Stimulated activated naive CD4-positive, alpha-beta T cell (primary cell): Measurements from ENCODE around the gene ALDH2.
"Not testable (repeated sequence)": the region's sequence is repeated elsewhere in the genome, so short reads cannot be mapped to it uniquely, and the experiment has no call there.

Source experiments
- DNase-seq, 6 experiments: peaks; one replicate each; lab custom pipeline; 2025; lab: John Stamatoyannopoulos, UW

Gene ALDH2

DNA sequence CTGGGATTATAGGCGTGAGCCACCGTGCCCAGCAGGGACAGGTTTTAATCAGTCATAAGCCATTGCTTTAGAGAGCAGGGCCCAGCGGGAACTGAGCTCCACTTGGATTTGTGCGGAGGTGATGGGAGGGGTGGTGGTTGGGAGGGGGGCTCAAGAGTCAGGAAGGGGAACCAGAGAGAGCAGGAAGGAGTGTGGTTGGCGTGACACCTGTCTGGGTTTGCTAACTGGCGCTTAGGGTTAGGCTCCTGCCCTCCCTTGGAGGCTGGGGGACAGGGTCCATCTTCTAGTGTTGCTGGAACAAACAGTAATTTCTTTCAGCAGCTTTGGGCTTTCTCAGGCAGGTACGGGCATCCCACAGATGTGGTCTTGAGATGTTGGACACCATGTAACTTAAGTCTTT, 7.5 kb upstream of the ALDH2 start:
- no peak for DNase-seq

DNA sequence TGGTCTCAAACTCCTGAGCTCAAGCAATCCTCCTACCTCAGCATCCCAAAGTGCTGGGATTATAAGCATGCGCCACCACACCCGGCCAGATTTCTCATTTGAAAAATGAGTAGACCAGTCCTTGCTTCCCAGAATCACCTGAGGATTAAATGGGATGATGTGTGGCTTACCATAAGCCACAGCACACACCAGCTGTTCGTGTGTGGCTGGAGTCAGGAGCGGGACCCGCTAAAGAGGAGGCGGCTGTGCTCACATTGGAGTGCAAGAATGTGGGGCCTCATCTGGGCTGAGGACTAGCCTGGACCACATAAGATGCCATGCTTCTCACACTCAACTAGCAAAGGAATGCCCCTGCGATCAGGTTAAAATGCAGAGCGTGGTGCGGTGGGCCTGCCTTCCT, 6.7 kb upstream of the ALDH2 start:
- DNase-seq = no peak

DNA sequence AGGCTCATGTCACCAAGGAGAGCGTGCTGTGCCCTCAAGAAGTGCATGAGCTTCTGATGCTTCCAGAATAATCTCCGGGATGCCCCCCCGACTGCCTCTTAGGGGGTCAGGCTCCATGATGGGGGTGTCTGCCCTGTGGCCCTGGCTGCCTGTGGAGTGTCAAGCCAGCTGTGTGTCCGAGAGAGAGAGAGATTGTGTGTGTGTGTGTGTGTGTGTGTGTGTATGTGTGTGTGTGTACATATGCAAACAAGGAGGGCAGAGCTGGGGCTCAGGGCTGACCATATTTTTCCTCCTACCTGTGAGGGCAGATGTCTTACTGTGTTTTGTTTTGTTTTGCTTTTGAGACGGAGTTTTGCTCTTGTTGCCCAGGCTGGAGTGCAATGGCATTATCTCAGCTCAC, 5.6 kb upstream of the ALDH2 start:
- no peak for DNase-seq

DNA sequence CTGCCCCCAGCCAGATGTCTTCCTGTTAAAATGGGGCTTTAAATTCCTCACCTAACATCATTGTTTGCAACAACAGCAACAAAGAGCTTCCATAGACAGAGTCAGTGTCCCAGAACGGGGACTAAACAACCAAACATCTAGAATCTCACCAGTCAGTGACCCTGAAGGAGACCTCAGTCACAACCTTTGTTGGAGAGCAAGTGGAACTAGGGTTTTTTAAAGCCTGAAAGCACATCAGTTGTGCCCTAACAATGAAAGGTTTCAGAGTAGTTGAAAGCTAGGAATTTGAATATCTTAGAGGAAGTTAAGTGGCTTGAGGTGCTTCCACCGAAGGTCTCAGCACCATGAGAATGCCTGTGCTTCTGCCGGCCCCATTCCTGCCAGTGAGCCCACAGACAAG, 5.0 kb upstream of the ALDH2 start:
- DNase-seq = no peak

DNA sequence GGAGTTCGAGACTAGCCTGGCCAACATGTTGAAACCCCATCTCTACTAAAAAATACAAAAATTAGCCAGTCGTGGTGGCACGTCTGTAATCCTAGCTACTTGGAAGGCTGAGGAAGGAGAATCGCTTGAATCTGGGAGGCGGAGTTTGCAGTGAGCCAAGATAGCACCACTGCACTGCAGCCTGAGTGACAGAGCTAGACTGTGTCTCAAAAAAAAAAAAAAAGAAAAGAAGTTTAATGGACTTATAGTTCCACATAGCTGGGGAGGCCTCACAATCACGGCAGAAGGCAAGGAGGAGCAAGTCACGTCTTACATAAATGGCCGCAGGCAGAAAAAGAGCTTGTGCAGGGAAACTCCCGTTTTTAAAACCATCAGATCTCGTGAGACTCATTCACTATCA, 3.2 kb upstream of the ALDH2 start:
- not testable (repeated sequence) for DNase-seq

DNA sequence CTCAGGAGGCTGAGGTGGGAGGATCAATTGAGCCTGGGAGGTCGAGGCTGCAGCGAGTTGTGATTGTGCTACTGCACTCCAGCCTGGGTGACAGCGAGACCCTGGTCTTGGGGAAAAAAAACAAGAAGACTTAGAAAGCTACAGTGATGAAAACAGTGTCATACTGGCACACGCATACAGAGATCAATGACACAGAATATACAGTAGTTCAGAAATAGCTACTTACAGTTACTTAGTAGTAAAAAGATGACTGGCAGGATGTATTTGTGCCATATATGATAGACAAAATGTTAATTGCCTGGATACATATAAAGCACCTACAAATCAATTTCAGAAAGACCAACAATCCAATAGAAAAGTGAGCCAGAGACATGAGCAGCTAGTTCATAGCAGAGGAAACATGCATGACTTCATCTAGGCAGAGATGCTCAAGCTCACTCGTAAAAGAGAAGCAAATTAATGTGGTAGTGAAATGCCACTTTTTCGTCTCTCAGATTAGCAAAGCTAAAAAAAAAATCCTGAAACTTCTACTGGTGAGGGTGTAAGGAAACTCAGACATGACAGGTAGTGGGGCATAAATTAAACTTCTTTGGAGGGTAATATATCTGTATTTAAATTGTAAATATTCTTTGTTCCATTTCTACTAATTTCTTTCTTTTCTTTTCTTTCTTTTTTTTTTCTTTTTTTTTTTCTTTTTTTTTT, 2.5 kb upstream of the ALDH2 start:
- DNase-seq = no peak

DNA sequence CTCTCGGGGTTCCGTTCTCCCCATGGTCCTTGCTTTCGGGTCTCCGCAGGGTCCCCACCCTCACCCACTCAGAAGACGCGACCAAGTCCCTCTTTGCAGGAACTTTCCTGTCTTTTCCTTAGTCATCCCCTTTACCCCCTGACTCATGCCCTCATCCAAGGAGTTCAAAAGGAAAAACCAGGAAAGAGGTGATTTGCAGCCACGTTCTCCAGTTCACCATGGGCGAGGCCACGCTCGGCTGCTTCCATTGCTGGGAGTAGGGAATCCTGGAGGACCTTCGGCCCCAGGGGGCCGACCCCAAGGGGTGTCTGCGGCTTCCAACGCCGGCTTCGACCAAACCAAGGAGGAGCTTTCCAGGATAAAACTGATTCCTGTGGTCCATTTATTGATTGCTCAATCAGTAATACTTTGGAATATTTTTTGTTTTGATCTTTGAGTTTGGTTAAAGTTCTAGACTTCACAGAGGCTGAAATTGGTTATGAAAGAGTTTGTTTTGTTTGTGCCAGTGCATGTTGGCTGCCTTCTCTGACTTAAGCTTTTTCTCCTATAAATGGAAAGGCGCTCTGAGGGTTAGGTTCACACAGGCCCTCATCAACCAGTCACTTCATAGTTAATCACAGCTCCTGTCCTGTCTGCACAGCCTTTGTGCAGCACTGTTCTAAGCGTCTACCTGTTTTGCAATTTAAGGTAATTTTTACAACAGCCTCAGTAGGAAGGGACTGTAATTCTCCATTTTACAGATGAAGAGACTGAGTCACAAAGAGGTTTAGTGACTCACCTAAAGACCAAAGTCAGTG, 827 bp downstream of the ALDH2 start:
- no peak for DNase-seq

DNA sequence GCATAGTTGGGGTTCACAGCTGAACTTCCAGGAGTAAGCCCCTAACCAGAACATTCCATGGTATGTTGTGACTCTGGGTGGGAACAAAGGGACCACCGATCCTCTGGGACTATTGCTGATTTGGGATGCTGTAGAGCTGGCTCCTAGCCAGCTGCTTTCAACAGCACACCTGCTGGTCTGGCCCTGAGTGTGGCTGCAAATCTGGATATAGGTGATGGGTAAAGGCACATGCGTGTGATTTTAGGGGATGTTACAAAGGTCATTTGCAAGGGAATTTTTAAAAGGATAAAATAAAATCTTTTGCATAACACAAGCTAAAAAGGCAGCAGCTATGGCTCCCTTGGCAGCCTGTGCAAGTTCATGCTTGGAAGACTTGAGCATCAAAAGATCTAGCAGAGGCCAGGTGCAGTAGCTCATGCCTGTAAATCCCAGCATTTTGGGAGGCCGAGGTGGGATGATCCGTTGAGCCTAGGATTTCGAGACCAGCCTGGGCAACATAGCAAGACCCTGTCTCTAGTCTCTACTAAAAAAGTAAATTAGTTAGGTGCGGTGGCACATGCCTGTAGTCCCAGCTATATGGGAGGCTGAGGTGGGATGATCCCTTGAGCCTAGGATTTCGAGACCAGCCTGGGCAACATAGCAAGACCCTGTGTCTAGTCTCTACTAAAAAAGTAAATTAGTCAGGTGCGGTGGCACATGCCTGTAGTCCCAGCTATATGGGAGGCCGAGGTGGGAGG, 1.6 kb downstream of the ALDH2 start:
- DNase-seq = no peak

DNA sequence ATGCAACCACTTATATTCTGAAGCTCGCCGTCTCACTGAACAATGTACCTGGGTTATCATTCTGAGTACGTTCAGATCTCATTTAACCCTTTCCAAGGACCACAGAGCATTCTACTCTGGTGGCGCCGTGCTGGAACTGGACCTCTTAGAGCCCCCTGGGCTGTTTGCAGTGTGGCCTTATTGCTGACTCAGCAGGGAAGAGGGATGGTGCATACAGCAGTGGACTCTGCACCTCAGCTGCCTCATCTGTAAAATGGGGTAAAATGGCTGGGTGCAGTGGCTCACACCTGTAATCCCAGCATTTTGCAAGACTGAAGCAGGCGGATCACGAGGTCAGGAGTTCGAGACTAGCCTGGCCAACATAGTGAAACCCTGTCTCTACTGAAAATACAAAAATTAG, 2.9 kb downstream of the ALDH2 start:
- DNase-seq = no peak

DNA sequence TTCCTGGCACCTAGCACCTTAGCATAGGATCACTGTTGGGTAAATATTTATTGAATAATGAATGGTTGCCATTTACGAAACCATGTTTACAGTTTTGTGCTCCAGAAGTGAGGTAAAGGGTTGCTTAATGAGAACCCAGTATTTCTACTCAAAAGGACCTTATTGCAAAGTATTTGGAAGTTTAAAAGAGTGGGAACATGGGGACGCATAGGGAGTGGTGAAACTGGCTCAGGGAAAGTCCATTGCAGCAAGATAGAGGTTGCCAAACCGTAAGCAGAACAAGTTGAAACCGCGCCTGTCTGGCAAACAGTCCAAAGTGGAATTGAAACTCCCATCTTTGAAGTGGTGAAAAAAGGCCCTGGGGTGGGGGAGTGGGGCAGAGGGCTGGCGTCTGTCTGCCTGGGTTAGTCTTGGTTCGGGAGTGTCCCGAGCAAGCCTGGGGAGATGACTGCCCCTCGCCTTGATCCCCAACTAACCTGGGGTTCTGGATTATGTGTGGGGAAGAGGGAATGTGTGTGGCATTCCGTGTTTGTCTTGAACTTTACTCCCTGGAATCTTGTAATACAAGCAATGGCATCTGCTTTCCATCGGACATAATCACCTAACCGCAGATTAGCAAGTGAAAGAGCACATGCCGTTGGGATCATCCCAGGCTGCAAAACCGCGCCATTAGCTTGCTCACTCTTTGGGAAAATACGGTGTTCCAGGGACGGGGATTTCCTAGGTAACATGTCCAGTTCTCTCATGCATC, 7.2 kb downstream of the ALDH2 start:
- DNase-seq = no peak

DNA sequence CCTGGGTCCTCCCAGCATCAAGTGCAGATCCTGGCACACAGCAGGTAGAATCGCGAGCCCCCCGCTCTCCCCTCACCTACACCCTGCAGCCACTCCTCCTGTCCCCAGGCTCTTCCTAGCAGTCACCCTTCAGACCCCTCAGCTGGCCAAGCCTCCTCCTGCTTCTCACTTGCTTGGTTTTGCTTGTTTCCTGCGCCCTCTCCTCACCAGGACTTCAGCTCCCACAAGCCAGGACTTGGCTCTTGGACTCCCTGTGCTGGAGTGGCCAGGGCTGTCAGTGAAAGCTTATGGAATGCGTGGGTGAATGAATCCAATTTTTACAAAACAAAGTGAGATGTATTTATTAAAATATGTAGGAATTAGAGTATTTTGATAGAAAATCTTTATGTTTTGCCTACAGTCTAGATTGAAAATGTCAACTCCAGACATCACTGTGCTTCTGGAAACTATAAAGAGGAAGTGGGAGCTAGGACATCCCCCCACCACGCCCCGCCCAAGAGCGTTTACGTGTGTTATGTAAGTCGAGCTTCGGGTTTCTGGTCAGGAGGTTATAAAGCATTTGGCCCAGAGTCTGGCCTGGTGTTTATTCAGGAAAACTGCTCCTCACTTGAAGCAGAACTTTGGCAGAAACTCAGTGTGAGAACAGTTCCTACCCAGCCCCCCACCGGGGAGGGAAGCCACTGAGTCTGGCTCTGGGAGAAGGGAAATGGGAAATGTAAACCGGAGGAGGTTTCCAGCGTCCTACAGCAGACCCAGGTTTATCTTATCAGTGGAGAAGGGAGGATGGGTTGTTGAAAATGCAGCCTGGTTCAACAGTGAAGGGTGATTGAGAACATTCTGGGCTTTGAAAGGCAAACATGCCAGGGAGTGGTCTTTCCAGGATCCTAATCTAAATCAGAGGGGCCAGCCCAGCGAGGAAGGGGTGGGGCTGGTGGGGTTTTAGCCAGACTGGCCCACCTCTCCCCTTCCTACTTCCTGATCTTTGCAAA, 8.8 kb downstream of the ALDH2 start:
- no peak for DNase-seq

DNA sequence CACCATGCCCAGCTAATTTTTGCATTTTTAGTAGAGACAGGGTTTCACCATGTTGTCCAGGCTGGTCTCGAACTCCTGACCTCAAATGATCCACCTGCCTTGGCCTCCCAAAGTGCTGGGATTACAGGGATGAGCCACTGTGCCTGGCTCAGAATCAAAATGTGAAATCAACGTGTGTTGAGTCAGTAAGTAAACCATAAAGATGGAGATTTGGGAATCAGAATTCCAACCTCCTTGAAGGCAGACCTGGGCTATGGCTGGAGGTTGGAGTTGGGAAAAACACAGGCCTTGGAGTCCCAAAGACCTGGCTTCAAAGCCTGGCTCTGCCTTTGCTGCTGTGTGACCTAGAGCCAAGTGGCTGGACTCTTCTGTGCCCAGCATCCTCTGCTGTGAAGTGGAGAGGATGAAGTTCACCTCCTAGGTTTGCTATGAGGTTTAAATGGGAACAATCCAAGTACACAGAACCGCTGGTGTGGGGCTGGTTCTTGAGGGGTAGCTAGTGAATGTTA, 10.2 kb downstream of the ALDH2 start:
- no peak for DNase-seq

DNA sequence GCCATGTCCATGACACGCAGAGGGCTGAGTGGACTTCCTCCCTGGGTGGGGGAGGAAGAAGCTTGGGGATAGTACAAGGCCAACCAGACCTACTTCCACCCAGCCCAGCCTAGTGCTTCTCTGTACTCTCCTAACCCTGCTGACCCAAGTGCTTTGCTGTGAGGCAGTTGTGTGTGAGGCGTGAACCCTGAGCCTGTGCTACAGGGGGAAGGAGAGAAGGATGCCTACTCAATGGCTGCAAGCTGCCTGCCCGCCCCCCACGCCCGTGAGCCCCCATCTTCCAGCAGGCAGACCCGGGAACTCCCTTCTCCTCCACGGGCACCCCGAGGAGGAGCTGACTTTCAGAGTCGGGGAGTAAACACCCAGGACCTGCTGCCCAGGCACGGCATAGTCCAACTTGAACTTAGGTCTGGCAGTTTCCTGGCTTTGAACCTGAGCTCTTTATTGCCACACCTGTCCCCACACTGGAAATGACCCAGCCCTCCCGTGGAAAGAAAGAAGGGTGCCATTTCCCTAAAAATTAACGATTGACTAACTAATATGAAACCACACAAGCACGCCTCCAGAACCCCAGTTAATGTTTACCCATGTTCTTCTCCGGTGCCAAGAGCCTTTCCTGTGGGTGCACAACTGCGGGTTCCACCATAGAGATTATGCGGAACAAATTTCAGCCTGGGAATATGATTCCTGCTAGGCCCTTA, 10.8 kb downstream of the ALDH2 start:
- DNase-seq = no peak

DNA sequence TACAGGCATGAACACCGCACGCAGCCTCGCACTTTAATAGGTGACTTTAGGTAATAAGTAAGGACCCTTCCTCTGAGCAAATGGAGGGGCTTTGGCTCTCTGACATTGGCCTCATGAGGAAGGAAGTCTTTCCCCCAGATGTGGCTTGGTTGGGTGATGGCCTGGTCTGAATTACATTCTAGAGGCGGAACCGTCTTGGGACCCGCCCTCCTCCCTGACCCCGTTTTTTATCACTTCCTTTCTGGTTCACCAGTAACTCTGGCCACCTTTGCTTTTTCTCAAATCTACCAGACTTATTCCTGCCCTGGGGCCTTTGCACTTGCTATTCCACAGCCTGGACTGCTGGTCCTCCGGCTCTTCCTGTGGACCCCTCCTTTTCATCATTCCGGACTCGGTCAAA, 13.4 kb downstream of the ALDH2 start:
- no peak for DNase-seq

DNA sequence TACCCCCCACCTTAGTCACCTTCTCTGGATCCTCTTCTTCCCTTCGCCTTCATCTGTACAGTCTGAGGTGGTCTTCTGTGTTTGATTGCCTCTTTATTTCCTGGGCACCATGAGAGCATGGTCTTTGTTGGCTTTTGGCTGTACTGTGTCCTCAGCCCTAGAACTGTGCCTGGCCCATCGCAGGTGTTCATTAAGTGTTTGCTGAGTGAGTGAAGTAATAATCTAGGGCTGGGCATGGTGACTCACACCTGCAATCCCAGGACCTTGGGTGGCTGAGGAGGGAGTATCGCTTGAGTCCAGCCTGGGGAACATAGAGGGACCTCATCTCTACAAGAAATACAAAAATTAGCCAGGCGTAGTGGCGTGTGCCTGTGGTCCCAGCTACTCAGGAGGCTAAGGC, 13.9 kb downstream of the ALDH2 start:
- no peak for DNase-seq

DNA sequence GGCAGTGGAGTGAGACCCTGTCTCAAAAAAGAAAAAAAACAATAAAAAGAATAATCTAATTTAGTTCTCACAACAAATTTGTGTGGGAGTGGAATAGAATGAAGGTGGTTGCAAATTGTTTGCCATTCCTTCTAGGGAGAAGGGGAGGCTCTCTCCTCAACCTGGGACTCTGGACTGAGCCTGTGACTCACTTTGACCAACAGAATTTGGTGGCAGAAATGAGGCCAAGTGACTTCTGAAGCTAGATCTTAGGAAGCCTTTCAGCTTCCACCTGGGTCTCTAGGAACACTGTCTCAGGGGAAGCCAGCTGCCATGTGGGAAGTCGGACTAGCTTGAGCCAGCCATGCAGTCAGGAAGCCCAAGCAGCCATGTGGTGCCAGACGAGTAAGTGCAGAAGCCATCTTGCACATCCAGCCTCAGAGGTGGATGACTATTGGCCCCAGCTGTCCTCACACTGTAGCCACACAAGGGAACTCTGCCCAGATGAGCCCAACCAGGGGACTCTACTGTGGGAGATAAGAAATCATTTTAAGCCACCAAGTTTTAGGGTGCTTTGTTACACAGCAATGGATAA, 14.4 kb downstream of the ALDH2 start:
- no peak for DNase-seq

DNA sequence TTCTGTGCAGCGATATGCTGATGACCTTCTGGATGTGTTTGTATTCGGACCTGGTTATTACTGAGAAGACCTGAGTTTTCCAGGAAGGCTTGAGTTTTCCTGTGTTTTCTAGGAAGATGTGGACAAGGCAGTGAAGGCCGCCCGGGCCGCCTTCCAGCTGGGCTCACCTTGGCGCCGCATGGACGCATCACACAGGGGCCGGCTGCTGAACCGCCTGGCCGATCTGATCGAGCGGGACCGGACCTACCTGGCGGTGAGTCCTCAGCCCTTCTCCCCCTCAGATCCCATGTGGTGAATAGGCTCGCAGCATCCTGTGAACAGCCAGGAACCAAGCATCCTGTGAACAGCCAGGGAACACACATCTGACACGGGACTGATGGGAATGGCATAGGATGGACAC, 16.3 kb downstream of the ALDH2 start:
- no peak for DNase-seq

DNA sequence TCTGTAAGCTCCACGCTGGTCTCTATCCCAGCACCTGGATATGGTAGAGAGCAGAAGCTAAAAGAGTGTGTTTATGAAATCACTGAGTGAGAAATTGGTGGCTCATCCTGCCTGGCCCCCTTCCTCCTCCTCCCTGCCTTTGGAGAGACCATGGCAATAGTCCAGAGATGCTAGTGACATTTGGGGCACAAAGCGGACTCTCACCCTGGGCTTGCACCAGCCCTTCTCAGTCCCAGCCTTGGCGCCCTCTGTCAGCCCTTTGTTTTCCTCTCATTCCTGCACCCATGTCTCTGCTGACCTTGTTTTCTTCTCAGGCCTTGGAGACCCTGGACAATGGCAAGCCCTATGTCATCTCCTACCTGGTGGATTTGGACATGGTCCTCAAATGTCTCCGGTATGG, 18.2 kb downstream of the ALDH2 start:
- no peak for DNase-seq

DNA sequence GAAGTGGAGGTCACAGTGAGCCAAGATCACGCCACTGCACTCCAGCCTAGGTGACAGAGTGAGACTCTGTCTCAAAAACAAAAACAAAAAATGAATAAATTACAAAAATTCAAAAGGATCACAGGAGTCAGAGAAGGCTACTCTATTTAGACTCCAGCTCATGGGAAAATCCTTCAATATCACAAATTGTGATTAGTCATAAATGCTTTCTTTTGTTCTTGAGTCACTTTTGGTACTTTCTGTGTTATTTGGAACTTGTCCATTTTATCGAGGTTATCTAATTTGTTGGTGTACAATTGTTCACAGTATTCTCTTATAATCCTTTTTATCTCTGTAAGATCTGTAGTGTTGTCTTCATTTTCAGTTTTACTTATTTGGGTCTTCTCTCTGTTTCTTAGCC, 18.9 kb downstream of the ALDH2 start:
- no peak for DNase-seq

DNA sequence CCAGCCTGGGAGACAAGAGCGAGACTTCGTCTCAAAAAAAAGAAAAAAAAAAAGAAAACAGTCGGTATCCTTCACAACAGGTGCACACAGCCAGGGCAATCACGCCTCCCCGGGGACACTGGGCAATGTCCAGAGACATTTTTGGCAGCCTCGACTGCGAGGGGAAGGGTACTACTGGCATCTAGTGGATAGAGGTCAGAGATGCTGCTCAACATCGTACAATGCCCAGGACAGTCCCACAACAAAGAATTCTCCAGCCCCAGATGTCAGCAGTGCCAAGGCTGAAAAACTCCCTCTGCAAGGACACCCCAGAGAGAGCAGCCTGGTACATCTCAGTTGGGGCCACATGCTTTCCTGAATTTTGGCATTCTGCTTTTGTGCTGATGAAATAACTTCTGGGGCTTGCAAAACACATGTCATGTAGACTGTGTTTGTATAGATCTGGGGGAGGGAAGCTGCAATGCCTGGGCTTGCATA, 21.5 kb downstream of the ALDH2 start:
- no peak for DNase-seq
